NB4 (cell line): Measurements from ENCODE around the gene SFXN2.

Experiments used
- DNase-seq: peaks from one replicate; pipeline ENCODE4 v3.0.0; 2010; ENCODE audit warnings: low read depth
- H3K4me3 ChIP-seq: one replicate; pipeline ENCODE4 v1.5.1; 2011; ENCODE audit warnings: mild to moderate bottlenecking, low read depth, low read length, moderate library complexity
- MYC ChIP-seq: IDR thresholded peaks from 2 replicates; pipeline ENCODE4 v1.6.1; 2011; ENCODE audit warnings: low read depth, low read length
- POLR2A ChIP-seq: IDR thresholded peaks from 2 replicates; pipeline ENCODE4 v1.6.1; 2011; ENCODE audit warnings: mild to moderate bottlenecking; ENCODE audit not compliant: insufficient read length; ENCODE audit errors: extremely low read depth
- TF ChIP-seq, protein P1 (sequence below): IDR thresholded peaks from 2 replicates; pipeline ENCODE4 v1.6.1; 2011; ENCODE audit warnings: low read depth, low read length
- TF ChIP-seq, protein P2 (sequence below): IDR thresholded peaks from one replicate; pipeline ENCODE4 v1.5.1; 2012; ENCODE audit warnings: low read depth, low read length

Gene SFXN2

DNA sequence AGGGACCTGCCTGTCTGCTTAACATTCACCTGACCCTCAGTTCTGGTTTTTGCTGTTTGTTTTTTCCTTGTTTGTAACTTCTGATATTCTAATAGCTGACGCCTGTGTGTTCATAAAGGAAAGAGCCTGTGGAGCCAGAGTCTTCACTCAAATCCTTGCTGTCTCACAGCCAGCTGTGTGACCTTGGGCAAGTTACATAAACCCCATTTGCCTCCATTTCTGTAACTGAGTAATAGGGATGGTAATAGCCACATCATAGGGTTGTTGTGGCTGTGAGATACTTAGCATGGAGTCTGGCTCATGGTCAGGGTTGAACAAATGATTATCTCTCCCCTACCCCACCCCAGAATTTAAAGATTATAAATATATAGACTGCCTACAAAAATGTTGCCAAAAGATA, 56.4 kb downstream of the SFXN2 start:
- DNase-seq = no peak
- no peak overlapping the region for H3K4me3 ChIP-seq
- TF ChIP-seq, protein P1, sequence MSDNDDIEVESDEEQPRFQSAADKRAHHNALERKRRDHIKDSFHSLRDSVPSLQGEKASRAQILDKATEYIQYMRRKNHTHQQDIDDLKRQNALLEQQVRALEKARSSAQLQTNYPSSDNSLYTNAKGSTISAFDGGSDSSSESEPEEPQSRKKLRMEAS = no peak
- TF ChIP-seq, protein P2, sequence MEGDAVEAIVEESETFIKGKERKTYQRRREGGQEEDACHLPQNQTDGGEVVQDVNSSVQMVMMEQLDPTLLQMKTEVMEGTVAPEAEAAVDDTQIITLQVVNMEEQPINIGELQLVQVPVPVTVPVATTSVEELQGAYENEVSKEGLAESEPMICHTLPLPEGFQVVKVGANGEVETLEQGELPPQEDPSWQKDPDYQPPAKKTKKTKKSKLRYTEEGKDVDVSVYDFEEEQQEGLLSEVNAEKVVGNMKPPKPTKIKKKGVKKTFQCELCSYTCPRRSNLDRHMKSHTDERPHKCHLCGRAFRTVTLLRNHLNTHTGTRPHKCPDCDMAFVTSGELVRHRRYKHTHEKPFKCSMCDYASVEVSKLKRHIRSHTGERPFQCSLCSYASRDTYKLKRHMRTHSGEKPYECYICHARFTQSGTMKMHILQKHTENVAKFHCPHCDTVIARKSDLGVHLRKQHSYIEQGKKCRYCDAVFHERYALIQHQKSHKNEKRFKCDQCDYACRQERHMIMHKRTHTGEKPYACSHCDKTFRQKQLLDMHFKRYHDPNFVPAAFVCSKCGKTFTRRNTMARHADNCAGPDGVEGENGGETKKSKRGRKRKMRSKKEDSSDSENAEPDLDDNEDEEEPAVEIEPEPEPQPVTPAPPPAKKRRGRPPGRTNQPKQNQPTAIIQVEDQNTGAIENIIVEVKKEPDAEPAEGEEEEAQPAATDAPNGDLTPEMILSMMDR = no peak
- TF ChIP-seq MYC (no peak), POLR2A (no peak)

DNA sequence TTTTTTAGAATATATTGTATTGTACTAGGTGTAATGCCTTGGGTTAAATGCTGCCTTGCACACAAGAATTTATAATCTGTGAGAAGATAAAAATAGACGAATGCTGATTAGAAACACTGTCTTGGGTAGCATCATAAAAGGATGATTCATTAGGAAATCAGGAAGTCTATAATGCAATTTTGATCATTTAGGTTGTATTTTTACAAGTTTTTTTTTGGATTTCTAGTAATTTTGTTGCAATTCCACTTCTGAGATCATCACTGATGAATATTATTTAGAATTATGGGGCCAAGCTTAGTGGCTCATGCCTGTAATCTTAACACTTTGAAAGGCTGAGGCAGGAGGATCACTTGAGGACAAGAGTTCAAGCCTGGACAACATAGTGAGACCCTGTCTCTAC, 58.9 kb downstream of the SFXN2 start:
- no peak for DNase-seq
- TF ChIP-seq MYC = no peak
- TF ChIP-seq, protein P1 = no peak
- no peak for TF ChIP-seq POLR2A
- TF ChIP-seq, protein P2 = no peak
- H3K4me3 ChIP-seq = no peak overlapping the region

DNA sequence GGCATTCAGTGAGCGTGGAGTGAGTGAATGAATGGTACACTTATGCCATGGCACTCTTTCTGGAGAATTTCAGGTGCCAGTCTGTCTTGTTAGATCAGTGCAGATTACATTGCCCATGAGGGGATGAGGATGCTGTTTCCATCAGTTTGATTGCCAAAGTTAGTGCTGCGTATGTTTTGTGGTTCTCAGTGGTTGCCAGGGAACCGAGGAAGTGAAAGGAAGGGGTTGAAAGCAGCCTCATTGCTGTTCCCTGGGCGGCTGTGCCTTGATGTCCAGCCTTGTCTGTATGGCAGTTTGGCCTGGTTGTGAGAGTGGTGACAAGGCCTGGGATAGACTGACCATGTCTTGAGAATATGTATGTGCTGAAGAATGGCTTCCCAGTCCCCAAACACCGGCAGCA, 59.5 kb downstream of the SFXN2 start:
- DNase-seq = no peak
- no peak overlapping the region for H3K4me3 ChIP-seq
- TF ChIP-seq POLR2A = no peak
- TF ChIP-seq, protein P2 = no peak
- no peak for TF ChIP-seq MYC
- TF ChIP-seq, protein P1 = no peak

DNA sequence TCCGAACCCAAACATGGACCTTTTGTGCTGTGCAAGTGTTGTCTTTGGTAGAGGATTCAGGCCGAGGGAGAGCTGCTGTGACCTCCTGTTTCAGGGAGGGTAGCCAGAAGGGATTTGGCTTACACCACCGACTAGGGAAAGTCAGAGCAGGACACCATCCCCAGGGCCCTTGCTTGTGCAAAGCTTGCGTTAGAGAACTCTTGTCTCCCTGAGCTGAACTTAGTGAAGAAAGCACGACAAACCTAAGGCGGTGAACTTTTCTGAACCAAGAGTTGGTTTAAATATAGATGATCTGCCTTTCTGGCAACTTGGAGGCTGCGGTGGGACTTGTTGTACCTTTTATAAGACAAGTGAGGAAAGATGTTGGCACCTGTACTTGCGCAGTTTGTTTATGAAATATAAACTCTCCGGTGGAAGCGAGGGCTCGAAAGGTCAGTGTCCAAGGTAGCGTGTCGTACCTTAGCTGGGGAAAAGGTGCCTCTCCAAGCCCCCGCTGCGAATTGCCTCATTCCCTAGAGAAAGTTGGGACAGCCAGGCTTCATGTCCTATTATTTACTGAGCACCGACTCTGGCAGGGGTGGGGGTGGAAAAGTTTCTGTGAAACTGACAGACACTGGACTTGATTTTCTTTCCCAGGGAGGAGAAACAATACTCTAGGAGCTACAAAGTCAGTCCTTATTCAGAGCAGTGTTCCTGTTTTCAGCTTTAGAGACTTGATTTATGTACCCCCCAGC, 60.9 kb downstream of the SFXN2 start:
- no peak overlapping the region for H3K4me3 ChIP-seq
- TF ChIP-seq, protein P1 = no peak
- TF ChIP-seq MYC (no peak), POLR2A (no peak)
- TF ChIP-seq, protein P2 = no peak
- DNase-seq = no peak

DNA sequence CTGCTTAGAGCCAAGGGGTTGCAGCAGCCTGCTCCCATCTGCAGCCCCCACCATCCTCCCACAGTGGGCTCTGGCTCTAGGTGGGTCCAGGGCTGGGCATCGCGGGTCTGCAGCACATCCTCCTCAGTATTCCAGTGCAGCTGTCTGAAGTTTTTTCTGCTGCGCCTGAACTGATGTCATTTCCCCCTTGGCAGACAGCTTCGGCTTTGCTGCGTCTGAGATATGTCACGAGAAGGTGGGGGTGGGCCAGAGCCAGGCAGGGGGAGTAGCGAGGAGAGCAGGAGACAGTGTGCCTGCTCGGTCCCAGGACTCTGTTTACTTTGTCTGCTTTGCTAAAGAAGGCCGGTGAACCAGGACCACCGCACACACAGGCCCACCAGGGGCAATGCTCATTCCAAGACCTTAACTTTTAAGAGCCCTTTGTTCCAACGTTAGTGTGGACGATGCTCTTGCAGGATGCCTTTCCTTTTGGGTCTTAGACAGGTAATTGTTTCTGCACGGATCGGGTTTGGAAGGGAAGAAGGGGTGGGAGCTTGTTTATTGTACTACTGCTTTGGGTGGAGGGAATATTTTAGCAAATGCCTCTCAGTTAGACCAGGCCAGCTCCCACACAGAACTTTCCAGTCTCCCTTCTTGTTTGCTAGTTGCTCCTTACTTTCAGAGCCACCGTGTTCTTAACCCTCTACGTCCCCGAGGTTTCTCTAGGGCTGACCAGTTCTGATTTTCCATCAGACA, 61.7 kb downstream of the SFXN2 start:
- H3K4me3 ChIP-seq = no peak overlapping the region
- no peak for DNase-seq
- TF ChIP-seq, protein P2 = no peak
- TF ChIP-seq POLR2A (no peak), MYC (no peak)
- TF ChIP-seq, protein P1 = no peak
